Activated naive CD4-positive, alpha-beta T cell treated with anti-CD3 and anti-CD28 coated beads for 36 hours (primary cell): ENCODE results near the gene SLC27A4. TPM values are rescaled to one million over a fixed set of nuclear protein-coding genes. Genes with fewer than 3 reads are reported as not detected.

Experiments used
- CTCF ChIA-PET: fragments of 350-600 bp; sonication (Branson Sonifier 250); formaldehyde crosslinking; loops from one replicate; lab custom pipeline; 2021; ENCODE audit warnings: antibody characterized with exemption; lab: Charles Lee
- DNase-seq: peaks from one replicate; pipeline ENCODE4 v3.0.0-alpha.2; 2020
- H3K27ac Mint-ChIP-seq: one replicate; pipeline ENCODE4 v1.8.0; 2021; ENCODE audit warnings: mild to moderate bottlenecking, mixed read lengths
- H3K27me3 Mint-ChIP-seq: one replicate; pipeline ENCODE4 v1.8.0; 2021; ENCODE audit warnings: low read depth, mixed read lengths
- H3K36me3 Mint-ChIP-seq: one replicate; pipeline ENCODE4 v1.8.0; 2021; ENCODE audit warnings: low read depth, mixed read lengths
- H3K4me1 Mint-ChIP-seq: one replicate; pipeline ENCODE4 v1.8.0; 2021; ENCODE audit warnings: low read depth, mixed read lengths
- H3K4me3 Mint-ChIP-seq: one replicate; pipeline ENCODE4 v1.8.0; 2021; ENCODE audit warnings: mild to moderate bottlenecking, moderate library complexity, mixed read lengths
- H3K9me3 Mint-ChIP-seq: one replicate; pipeline ENCODE4 v1.8.0; 2021; ENCODE audit warnings: mixed read lengths
- intact Hi-C: fragments of 100-400 bp; cut with micrococcal nuclease; formaldehyde crosslinking; loops from one replicate; pipeline ENCODE4 v1.15.1; 2023
- total RNA-seq, 2 experiments: library from RNA; stranded (reverse); gene quantifications; one replicate each; pipeline ENCODE4 v1.2.3, GENCODE V29; 2021

The SLC27A4 gene
- 1 to 10 TPM; 5.7 to 6.8 TPM for total RNA-seq

- CTCF ChIA-PET = interaction anchor here (0.7 to 1.1 kb wide), 2 partner anchors 45 to 107 kb away, joined by 3 to 4 read pairs; no protein-coding TSS in a partner anchor
- H3K4me3 Mint-ChIP-seq = peak within 1 kb of the TSS; percentile 93
- no peaks in the 10 kb centered on the region for H3K27me3 Mint-ChIP-seq
Measured at GRCh38 chr9:128339761-128340690, at the start of gene SLC27A4. SLC27A4 (plus strand) TSS chr9:128340527; CDS start chr9:128343133, 2,606 bp downstream.

GRCh38 chr9:128292009-128292408 is 48.3 kb upstream of the SLC27A4 start:
- no peaks in the 10 kb centered on the region for H3K4me1 Mint-ChIP-seq
- H3K27ac Mint-ChIP-seq = no peak overlapping the region
- CTCF ChIA-PET = interaction anchor here (1.0 to 1.3 kb wide), 2 partner anchors 37 to 147 kb away, joined by 3 read pairs; no protein-coding TSS in a partner anchor
- no peak overlapping the region for H3K4me3 Mint-ChIP-seq
- DNase-seq = no peak
- H3K36me3 Mint-ChIP-seq = peaks cover 2% of the 10 kb centered on the region
- intact Hi-C loops = no loop called here
- H3K27me3 Mint-ChIP-seq = no peaks in the 10 kb centered on the region
- no peaks in the 10 kb centered on the region for H3K9me3 Mint-ChIP-seq

More at GRCh38 chr9:128339761-128340690, at the start of gene SLC27A4:
- H3K27ac Mint-ChIP-seq = peak within 1 kb of the TSS; percentile 69
- intact Hi-C loops = loop anchor here (1.0 to 10.0 kb wide), 5 partner anchors 18 to 1485 kb away; partner anchors contain the start of genes COQ4, TOR1A, TRUB2 and URM1
- H3K36me3 Mint-ChIP-seq = peaks cover 4% of the 10 kb centered on the region
- H3K4me1 Mint-ChIP-seq = peaks cover 5% of the 10 kb centered on the region
- peak; percentile 78 for DNase-seq
- H3K9me3 Mint-ChIP-seq = no peaks in the 10 kb centered on the region

GRCh38 chr9:128293091-128293490 is 47.2 kb upstream of the SLC27A4 start:
- Mint-ChIP-seq H3K4me1 (no peaks in the 10 kb centered on the region), H3K9me3 (no peaks in the 10 kb centered on the region), H3K4me3 (no peak overlapping the region), H3K27me3 (no peaks in the 10 kb centered on the region), H3K36me3 (no peaks in the 10 kb centered on the region), H3K27ac (no peak overlapping the region)
- DNase-seq = no peak
- intact Hi-C loops = no loop called here
- CTCF ChIA-PET = interaction anchor here (0.6 kb wide), 1 partner anchor 31 kb away, joined by 5 read pairs; no protein-coding TSS in a partner anchor

GRCh38 chr9:128294142-128294541 is 46.2 kb upstream of the SLC27A4 start:
- no peak for DNase-seq
- Mint-ChIP-seq H3K9me3 (no peaks in the 10 kb centered on the region), H3K36me3 (no peaks in the 10 kb centered on the region), H3K4me1 (no peaks in the 10 kb centered on the region), H3K27me3 (no peaks in the 10 kb centered on the region), H3K4me3 (no peak overlapping the region), H3K27ac (no peak overlapping the region)
- CTCF ChIA-PET = interaction anchor here (0.8 to 2.3 kb wide), 2 partner anchors 47 to 67 kb away, joined by 4 to 9 read pairs; no protein-coding TSS in a partner anchor
- intact Hi-C loops = no loop called here

GRCh38 chr9:128296340-128297220 is 43.7 kb upstream of the SLC27A4 start:
- no peaks in the 10 kb centered on the region for H3K9me3 Mint-ChIP-seq
- no peaks in the 10 kb centered on the region for H3K27me3 Mint-ChIP-seq
- intact Hi-C loops = no loop called here
- no peaks in the 10 kb centered on the region for H3K36me3 Mint-ChIP-seq
- no peak for DNase-seq
- H3K4me1 Mint-ChIP-seq = no peaks in the 10 kb centered on the region
- no peak overlapping the region for H3K27ac Mint-ChIP-seq
- H3K4me3 Mint-ChIP-seq = no peak overlapping the region
- CTCF ChIA-PET = interaction anchor here (0.7 to 2.3 kb wide), 4 partner anchors 34 to 122 kb away, joined by 3 to 9 read pairs (median 5); no protein-coding TSS in a partner anchor

- no peak for DNase-seq
- no peak overlapping the region for H3K27ac Mint-ChIP-seq
- CTCF ChIA-PET = interaction anchor here (1.0 kb wide), 1 partner anchor 141 kb away, joined by 4 read pairs; no protein-coding TSS in a partner anchor
- H3K36me3 Mint-ChIP-seq = no peaks in the 10 kb centered on the region
- intact Hi-C loops = no loop called here
- H3K9me3 Mint-ChIP-seq = no peaks in the 10 kb centered on the region
- H3K4me1 Mint-ChIP-seq = no peaks in the 10 kb centered on the region
- H3K4me3 Mint-ChIP-seq = no peak overlapping the region
- H3K27me3 Mint-ChIP-seq = no peaks in the 10 kb centered on the region
Measured at GRCh38 chr9:128297221-128297773, 43.0 kb upstream of the SLC27A4 start.

- no peak for DNase-seq
- no peaks in the 10 kb centered on the region for H3K27me3 Mint-ChIP-seq
- no peak overlapping the region for H3K27ac Mint-ChIP-seq
- CTCF ChIA-PET = interaction anchor here (0.6 to 0.7 kb wide), 2 partner anchors 13 to 34 kb away, joined by 3 to 5 read pairs; no protein-coding TSS in a partner anchor
- H3K4me3 Mint-ChIP-seq = no peak overlapping the region
- no peaks in the 10 kb centered on the region for H3K4me1 Mint-ChIP-seq
- H3K9me3 Mint-ChIP-seq = no peaks in the 10 kb centered on the region
- no peaks in the 10 kb centered on the region for H3K36me3 Mint-ChIP-seq
- intact Hi-C loops = no loop called here
Measured at GRCh38 chr9:128298535-128299482, 41.5 kb upstream of the SLC27A4 start.

GRCh38 chr9:128304136-128304970 is 36.0 kb upstream of the SLC27A4 start:
- no peak overlapping the region for H3K4me3 Mint-ChIP-seq
- intact Hi-C loops = no loop called here
- H3K36me3 Mint-ChIP-seq = peaks cover 2% of the 10 kb centered on the region
- no peaks in the 10 kb centered on the region for H3K9me3 Mint-ChIP-seq
- CTCF ChIA-PET = interaction anchor here (0.6 to 1.5 kb wide), 3 partner anchors 88 to 352 kb away, joined by 3 read pairs; partner anchors contain the start of gene DYNC2I2
- H3K27me3 Mint-ChIP-seq = no peaks in the 10 kb centered on the region
- H3K4me1 Mint-ChIP-seq = no peaks in the 10 kb centered on the region
- H3K27ac Mint-ChIP-seq = no peak overlapping the region
- no peak for DNase-seq

- CTCF ChIA-PET = interaction anchor here (0.9 kb wide), 1 partner anchor 10 kb away, joined by 5 read pairs; no protein-coding TSS in a partner anchor
- no peak overlapping the region for H3K27ac Mint-ChIP-seq
- intact Hi-C loops = no loop called here
Measured at GRCh38 chr9:128304971-128305288, 35.4 kb upstream of the SLC27A4 start.

GRCh38 chr9:128309551-128309950 is 30.8 kb upstream of the SLC27A4 start:
- Mint-ChIP-seq H3K4me3 (no peak overlapping the region), H3K9me3 (no peaks in the 10 kb centered on the region), H3K27me3 (no peaks in the 10 kb centered on the region), H3K36me3 (peaks cover 17% of the 10 kb centered on the region), H3K27ac (no peak overlapping the region), H3K4me1 (no peaks in the 10 kb centered on the region)
- DNase-seq = no peak
- CTCF ChIA-PET = interaction anchor here (0.5 to 1.2 kb wide), 2 partner anchors 14 to 38 kb away, joined by 3 to 4 read pairs; no protein-coding TSS in a partner anchor
- intact Hi-C loops = no loop called here

More at GRCh38 chr9:128304971-128305288, 35.4 kb upstream of the SLC27A4 start:
- no peaks in the 10 kb centered on the region for H3K27me3 Mint-ChIP-seq
- H3K9me3 Mint-ChIP-seq = no peaks in the 10 kb centered on the region
- H3K4me1 Mint-ChIP-seq = no peaks in the 10 kb centered on the region
- DNase-seq = no peak
- H3K4me3 Mint-ChIP-seq = no peak overlapping the region
- H3K36me3 Mint-ChIP-seq = peaks cover 6% of the 10 kb centered on the region
